K562 (cell line): ENCODE data around the gene CCL11. TPM values are rescaled to one million over a fixed set of nuclear protein-coding genes. Genes with fewer than 3 reads are reported as not detected.

Experiments used
- MGA ChIP-seq: fragments of 450-650 bp; IDR thresholded peaks from 2 replicates; pipeline ENCODE4 v1.6.1; 2016; ENCODE audit warnings: mild to moderate bottlenecking, moderate library complexity
- NCOR1 ChIP-seq: fragments of 450-650 bp; IDR thresholded peaks from 2 replicates; pipeline ENCODE4 v1.6.1; 2016; ENCODE audit warnings: mild to moderate bottlenecking, moderate library complexity
- polyA plus RNA-seq, 8 experiments: library from polyadenylated mRNA; depleted of rRNA in 4 of 8; stranded (reverse) in 5 of 8; unstranded in 3 of 8; fragments of >200 nt; fragmentation: Nextera tagmentation in 2 of 8; fragmentation: Illumina TruSeq in 1 of 8; extraction: Ambion mirVana in 2 of 8; extraction: Trizol in 1 of 8; gene quantifications; 2 replicates each; pipeline versions ENCODE4 v1.2.1 to v1.2.3, GENCODE V29; 2011 to 2014; ENCODE audit warnings: inconsistent platforms in 1 of 8, missing spikeins in 1 of 8
- total RNA-seq, 7 experiments: library from RNA; depleted of rRNA in 6 of 7; stranded (reverse); fragments of >200 nt in 6 of 7; fragmentation: Illumina TruSeq in 2 of 7; extraction: Trizol in 2 of 7; gene quantifications; 2 replicates each; pipeline versions ENCODE4 v1.2.1 to v1.2.3, GENCODE V29; 2011 to 2021; ENCODE audit warnings: low replicate concordance in 1 of 7

CCL11 gene
- total and polyA plus RNA-seq, 9 of the 15 experiments (the other 6 are each of a cell fraction or from before 2014, with no cell fraction given), result not detected

- TF ChIP-seq MGA (no peak), NCOR1 (no peak)
- TF ChIP-seq, all 486 proteins: peak for 0
Observed at GRCh38 chr17:34259146-34259545, 26.4 kb upstream of the CCL11 start (continued).
